Measurements from ENCODE around the gene CD40. TPM values are rescaled to one million over a fixed set of nuclear protein-coding genes. Genes with fewer than 3 reads are reported as not detected.
"Not testable (repeated sequence)": the region's sequence is repeated elsewhere in the genome, so short reads cannot be mapped to it uniquely, and the experiment has no call there.

The CD40 gene
- total RNA-seq, 1 donor from 2014 or later = 1.2 TPM

DNA sequence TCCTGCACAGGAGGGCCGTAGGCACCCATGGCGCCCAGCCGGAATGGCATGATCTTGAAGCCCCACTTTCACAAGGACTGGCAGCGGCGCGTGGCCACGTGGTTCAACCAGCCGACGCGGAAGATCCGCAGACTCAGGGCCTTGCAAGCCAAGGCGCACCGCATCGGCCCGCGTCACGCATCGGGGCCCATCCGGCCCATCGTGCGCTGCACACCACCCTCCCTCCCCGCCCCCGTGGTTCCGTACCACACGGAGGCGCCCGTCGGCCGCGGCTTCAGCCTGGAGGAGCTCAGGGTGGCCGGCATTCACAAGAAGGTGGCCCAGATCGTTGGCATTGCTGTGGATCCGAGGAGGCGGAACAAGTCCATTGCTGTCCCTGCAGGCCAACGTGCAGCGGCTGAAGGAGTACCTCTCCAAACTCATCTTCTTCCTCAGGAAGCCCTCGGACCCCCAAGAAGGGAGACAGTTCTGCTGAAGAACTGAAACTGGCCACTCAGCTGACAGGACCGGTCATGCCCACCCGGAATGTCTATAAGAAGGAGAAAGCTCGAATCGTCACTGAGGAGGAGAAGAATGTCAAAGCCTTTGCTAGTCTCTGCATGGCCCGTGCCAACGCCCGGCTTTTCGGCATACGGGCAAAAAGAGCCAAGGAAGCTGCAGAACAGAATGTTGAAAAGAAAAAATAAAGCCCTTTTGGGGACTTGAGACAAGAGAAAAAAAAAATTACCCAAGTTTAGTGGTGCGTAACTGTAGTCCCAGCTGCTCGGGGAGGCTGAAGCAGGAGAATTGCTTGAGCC, 18.4 kb upstream of the CD40 start:
- DNase-seq = no peak
- H3K27ac Mint-ChIP-seq (ENCODE audit: unreplicated experiment) = no peak overlapping the region
- TF ChIP-seq, protein P1, sequence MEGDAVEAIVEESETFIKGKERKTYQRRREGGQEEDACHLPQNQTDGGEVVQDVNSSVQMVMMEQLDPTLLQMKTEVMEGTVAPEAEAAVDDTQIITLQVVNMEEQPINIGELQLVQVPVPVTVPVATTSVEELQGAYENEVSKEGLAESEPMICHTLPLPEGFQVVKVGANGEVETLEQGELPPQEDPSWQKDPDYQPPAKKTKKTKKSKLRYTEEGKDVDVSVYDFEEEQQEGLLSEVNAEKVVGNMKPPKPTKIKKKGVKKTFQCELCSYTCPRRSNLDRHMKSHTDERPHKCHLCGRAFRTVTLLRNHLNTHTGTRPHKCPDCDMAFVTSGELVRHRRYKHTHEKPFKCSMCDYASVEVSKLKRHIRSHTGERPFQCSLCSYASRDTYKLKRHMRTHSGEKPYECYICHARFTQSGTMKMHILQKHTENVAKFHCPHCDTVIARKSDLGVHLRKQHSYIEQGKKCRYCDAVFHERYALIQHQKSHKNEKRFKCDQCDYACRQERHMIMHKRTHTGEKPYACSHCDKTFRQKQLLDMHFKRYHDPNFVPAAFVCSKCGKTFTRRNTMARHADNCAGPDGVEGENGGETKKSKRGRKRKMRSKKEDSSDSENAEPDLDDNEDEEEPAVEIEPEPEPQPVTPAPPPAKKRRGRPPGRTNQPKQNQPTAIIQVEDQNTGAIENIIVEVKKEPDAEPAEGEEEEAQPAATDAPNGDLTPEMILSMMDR (IDR thresholded peaks at IDR 0.05; ENCODE audit: partially characterized antibody, unreplicated experiment) = no peak
- H3K9me3 Mint-ChIP-seq (ENCODE audit: unreplicated experiment) = peaks cover 3% of the 10 kb centered on the region
- no peaks in the 10 kb centered on the region for H3K4me1 Mint-ChIP-seq (ENCODE audit: low read depth, unreplicated experiment)
- peaks cover 11% of the 10 kb centered on the region for H3K36me3 Mint-ChIP-seq (ENCODE audit: unreplicated experiment)
- H3K4me3 Mint-ChIP-seq (ENCODE audit: unreplicated experiment) = no peak overlapping the region
- H3K27me3 Mint-ChIP-seq (ENCODE audit: unreplicated experiment) = peaks cover 2% of the 10 kb centered on the region

DNA sequence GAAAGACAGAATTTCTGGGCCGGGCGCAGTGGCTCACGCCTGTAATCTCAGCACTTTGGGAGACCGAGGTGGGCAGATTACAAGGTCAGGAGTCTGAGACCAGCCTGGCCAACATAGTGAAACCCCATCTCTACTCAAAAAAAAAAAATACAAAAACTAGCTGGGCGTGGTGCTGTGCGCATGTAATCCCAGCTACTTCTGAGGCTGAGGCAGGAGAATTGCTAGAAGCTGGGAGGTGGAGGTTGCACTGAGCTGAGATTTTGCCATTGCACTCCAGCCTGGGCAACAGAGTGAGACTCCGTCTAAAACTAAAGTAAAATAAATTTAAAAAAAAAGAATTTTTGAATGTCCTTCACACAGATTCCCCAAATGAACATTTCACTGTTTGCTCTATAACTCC, 17.7 kb upstream of the CD40 start:
- not testable (repeated sequence) for H3K27ac Mint-ChIP-seq (ENCODE audit: unreplicated experiment); H3K27me3 Mint-ChIP-seq (ENCODE audit: unreplicated experiment); H3K4me1 Mint-ChIP-seq (ENCODE audit: low read depth, unreplicated experiment); H3K9me3 Mint-ChIP-seq (ENCODE audit: unreplicated experiment); DNase-seq; H3K4me3 Mint-ChIP-seq (ENCODE audit: unreplicated experiment)
- peaks cover 11% of the 10 kb centered on the region for H3K36me3 Mint-ChIP-seq (ENCODE audit: unreplicated experiment)

DNA sequence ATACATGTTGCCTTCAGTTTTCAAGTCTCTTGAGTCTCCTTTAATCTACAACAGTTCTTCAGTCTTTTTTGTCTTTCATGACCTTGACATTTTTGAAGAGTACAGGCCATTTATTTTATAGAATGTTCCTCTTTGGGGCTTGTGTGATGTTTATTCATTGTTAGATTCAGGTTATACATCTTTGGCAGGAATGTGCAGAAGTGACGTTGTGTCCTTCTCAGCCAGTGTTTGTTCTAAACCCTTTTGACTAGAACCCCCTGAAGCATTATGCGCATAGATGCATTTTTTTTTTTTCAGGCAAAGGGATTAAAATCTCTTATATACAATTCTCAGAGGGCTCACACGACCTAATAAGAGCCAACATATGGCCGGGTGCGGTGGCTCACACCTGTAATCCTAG, 17.1 kb upstream of the CD40 start:
- Mint-ChIP-seq H3K27me3 (ENCODE audit: unreplicated experiment) (peaks cover 2% of the 10 kb centered on the region), H3K27ac (ENCODE audit: unreplicated experiment) (no peak overlapping the region), H3K9me3 (ENCODE audit: unreplicated experiment) (peaks cover 3% of the 10 kb centered on the region), H3K4me3 (ENCODE audit: unreplicated experiment) (no peak overlapping the region), H3K36me3 (ENCODE audit: unreplicated experiment) (peaks cover 11% of the 10 kb centered on the region), H3K4me1 (ENCODE audit: low read depth, unreplicated experiment) (no peaks in the 10 kb centered on the region)
- TF ChIP-seq, protein P1 (IDR thresholded peaks at IDR 0.05; ENCODE audit: partially characterized antibody, unreplicated experiment) = no peak
- DNase-seq = no peak

DNA sequence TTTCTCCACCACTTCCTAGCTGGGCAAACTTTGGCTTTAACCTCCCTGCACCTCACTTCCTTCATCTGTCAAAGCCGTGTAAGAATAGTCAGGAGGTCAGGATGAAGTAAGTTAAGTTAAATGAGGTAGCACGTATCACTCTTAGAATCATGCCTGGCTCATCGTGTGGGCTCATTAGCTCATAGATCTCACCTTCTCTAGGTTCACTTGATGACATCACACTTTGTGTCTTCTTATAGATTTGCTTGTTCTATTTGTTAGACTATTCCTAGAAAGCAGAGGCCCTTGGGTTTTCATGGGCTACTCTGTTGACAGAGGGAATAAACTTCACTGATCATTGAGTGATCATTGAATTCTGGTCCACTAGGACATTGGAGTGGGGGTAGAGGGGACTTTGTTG, 16.2 kb upstream of the CD40 start:
- Mint-ChIP-seq H3K36me3 (ENCODE audit: unreplicated experiment) (peaks cover 11% of the 10 kb centered on the region), H3K27ac (ENCODE audit: unreplicated experiment) (no peak overlapping the region), H3K27me3 (ENCODE audit: unreplicated experiment) (peaks cover 2% of the 10 kb centered on the region), H3K4me3 (ENCODE audit: unreplicated experiment) (no peak overlapping the region), H3K4me1 (ENCODE audit: low read depth, unreplicated experiment) (no peaks in the 10 kb centered on the region), H3K9me3 (ENCODE audit: unreplicated experiment) (peaks cover 3% of the 10 kb centered on the region)
- TF ChIP-seq, protein P1 (IDR thresholded peaks at IDR 0.05; ENCODE audit: partially characterized antibody, unreplicated experiment) = no peak
- no peak for DNase-seq

DNA sequence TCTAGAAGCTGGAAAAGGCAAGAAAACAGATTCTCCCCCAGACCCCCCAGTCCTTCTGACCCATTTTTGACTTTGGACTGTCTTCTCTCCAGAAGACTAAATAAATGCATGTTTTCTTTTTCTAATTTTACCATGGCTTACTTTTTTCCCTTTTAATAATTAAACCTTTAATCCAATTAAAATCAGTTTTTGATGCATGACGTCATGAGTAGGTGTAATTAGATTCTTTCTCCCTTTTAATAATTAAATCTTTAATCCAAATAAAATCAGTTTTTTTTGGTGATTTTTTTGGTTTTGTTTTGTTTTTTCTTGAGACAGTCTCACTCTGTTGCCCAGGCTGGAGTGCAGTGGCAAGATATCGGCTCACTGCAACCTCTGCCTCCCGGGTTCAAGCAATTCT, 15.2 kb upstream of the CD40 start:
- Mint-ChIP-seq H3K36me3 (ENCODE audit: unreplicated experiment) (peaks cover 11% of the 10 kb centered on the region), H3K27me3 (ENCODE audit: unreplicated experiment) (peaks cover 2% of the 10 kb centered on the region), H3K4me3 (ENCODE audit: unreplicated experiment) (no peak overlapping the region)

More for the DNA sequence above, 15.2 kb upstream of the CD40 start:
- TF ChIP-seq, protein P1 (IDR thresholded peaks at IDR 0.05; ENCODE audit: partially characterized antibody, unreplicated experiment) = no peak
- DNase-seq = no peak
- H3K27ac Mint-ChIP-seq (ENCODE audit: unreplicated experiment) = no peak overlapping the region
- peaks cover 3% of the 10 kb centered on the region for H3K9me3 Mint-ChIP-seq (ENCODE audit: unreplicated experiment)
- no peaks in the 10 kb centered on the region for H3K4me1 Mint-ChIP-seq (ENCODE audit: low read depth, unreplicated experiment)

All from glutamatergic neuron (in vitro differentiated cells).